ENCODE data around the gene MBD4. TPM values are rescaled to one million over a fixed set of nuclear protein-coding genes. Genes with fewer than 3 reads are reported as not detected.

Gene MBD4
- polyA plus RNA-seq, 1 donor (not counting 4 experiments of a cell fraction or from before 2014, with no cell fraction given): 35.0 TPM

DNA sequence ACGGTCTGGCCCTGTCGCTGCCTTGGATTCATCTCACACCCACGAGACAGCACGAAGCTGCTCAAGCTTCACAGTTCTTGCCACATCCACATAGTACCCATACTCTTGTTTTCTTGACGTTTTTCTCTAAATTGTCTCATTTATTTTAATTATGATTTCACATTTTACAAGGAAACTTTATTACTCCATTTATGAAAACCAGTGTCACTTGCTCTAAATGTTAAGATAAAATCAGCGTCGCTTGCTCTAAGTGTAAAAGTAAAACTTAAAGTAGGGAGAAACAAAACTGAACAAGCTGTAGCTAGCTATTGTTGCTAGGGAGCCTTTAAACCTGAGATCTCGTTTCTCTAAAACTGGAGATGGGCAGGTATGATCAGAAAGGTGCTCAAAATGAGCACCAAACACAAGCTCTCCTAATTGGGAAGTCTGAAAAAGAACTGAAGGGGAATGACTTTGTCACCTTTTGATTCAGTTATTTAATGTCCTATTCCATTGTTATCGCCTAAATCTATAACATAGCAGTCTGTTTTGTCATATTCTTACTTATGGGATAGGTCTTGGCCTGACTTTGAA is 956 bp upstream of the MBD4 start:
- peaks cover 18% of the 10 kb centered on the region for H3K79me2 ChIP-seq (ENCODE audit: control insufficient read depth, insufficient read depth, low read length)
- no peaks in the 10 kb centered on the region for H3K27me3 ChIP-seq (ENCODE audit: control insufficient read depth, extremely low read depth, insufficient read depth, low read length)
- DNase-seq (ENCODE audit: low read depth, low spot score): no peak
- H3K27ac ChIP-seq (ENCODE audit: control insufficient read depth, insufficient read depth, low read length): peak overlapping the region; percentile 87
- H4K20me1 ChIP-seq (ENCODE audit: control insufficient read depth, extremely low read depth, insufficient read depth, low read length): no peaks in the 10 kb centered on the region
- peak overlapping the region; percentile 93 for H3K9ac ChIP-seq (ENCODE audit: control insufficient read depth, extremely low read depth, insufficient read depth, low read length)
- H3K9me1 ChIP-seq (ENCODE audit: control insufficient read depth, extremely low read depth, insufficient read depth, low read length): no peaks in the 10 kb centered on the region
- H3K36me3 ChIP-seq (ENCODE audit: control insufficient read depth in 2 of 2, extremely low read depth in 1 of 2, insufficient read depth in 2 of 2, low read length in 2 of 2): peaks cover 5 to 8% of the 10 kb centered on the region in 2 experiments
- peak overlapping the region; percentile 80 for H2AFZ ChIP-seq (ENCODE audit: control insufficient read depth, low read length)
- TF ChIP-seq EZH2 (IDR thresholded peaks at IDR 0.05; ENCODE audit: low read length): no peak
- TF ChIP-seq, protein P1, sequence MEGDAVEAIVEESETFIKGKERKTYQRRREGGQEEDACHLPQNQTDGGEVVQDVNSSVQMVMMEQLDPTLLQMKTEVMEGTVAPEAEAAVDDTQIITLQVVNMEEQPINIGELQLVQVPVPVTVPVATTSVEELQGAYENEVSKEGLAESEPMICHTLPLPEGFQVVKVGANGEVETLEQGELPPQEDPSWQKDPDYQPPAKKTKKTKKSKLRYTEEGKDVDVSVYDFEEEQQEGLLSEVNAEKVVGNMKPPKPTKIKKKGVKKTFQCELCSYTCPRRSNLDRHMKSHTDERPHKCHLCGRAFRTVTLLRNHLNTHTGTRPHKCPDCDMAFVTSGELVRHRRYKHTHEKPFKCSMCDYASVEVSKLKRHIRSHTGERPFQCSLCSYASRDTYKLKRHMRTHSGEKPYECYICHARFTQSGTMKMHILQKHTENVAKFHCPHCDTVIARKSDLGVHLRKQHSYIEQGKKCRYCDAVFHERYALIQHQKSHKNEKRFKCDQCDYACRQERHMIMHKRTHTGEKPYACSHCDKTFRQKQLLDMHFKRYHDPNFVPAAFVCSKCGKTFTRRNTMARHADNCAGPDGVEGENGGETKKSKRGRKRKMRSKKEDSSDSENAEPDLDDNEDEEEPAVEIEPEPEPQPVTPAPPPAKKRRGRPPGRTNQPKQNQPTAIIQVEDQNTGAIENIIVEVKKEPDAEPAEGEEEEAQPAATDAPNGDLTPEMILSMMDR (optimal IDR thresholded peaks at IDR 0.05 in 1 of 3, IDR thresholded peaks at IDR 0.05 in 1 of 3, conservative IDR thresholded peaks at IDR 0.05 in 1 of 3; ENCODE audit: extremely low read depth in 1 of 3, insufficient read depth in 2 of 3, low read length in 3 of 3): no peak
- peak overlapping the region; percentile 93 for H3K4me2 ChIP-seq (ENCODE audit: control insufficient read depth, extremely low read depth, insufficient read depth, low read depth, low read length)
- dilution Hi-C loops (cut with MboI; ENCODE audit: extremely low pct_ligation_motif_present, low sequenced_read_pairs): no loop called here
- H3K4me3 ChIP-seq (ENCODE audit: control insufficient read depth in 2 of 3, extremely low read depth in 1 of 3, insufficient read depth in 2 of 3, low read depth in 1 of 3, low read length in 3 of 3): peak overlapping the region; percentile 80 to 96 (median 86)
- H3K4me1 ChIP-seq (ENCODE audit: control insufficient read depth, extremely low read depth, insufficient read depth, low read length): peaks cover 26% of the 10 kb centered on the region
- H3K9me3 ChIP-seq (ENCODE audit: control insufficient read depth, low read depth, low read length): no peaks in the 10 kb centered on the region
- FAIRE-seq: no peak

DNA sequence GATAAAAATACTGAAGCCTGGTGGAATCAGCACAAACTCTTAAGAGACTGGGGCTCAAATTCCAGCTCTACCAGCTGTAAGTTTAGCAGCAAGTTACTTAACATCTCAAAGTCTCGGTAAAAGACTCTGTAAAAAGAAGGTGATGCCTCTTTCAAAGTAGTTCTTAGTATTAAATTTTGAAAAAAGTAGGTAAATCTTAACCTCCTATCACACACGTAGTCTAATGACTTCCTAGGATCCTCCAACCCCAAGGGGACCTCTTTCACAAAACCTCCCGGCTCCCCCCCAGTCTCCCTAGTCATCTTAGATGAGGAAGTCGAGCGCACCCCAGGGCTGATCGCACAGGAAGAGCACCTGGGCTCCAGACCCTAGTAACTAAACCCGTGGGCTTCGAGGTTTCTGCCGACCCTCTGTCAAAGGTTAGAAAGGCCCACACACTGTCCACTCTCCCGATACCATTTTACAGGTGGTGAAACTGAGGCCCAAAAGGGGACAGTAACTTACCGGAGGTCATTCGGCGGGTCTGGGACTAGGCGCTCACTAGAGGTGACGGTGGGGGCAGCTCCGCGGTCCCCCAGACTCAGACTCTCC is 427 bp downstream of the MBD4 start:
- Histone ChIP-seq H3K4me3 (ENCODE audit: control insufficient read depth in 2 of 3, extremely low read depth in 1 of 3, insufficient read depth in 2 of 3, low read depth in 1 of 3, low read length in 3 of 3) (peak overlapping the region; percentile 69 to 96 (median 80)), H3K27ac (ENCODE audit: control insufficient read depth, insufficient read depth, low read length) (peak overlapping the region; percentile 83), H3K9me3 (ENCODE audit: control insufficient read depth, low read depth, low read length) (no peaks in the 10 kb centered on the region), H3K79me2 (ENCODE audit: control insufficient read depth, insufficient read depth, low read length) (peaks cover 20% of the 10 kb centered on the region), H3K36me3 (ENCODE audit: control insufficient read depth in 2 of 2, extremely low read depth in 1 of 2, insufficient read depth in 2 of 2, low read length in 2 of 2) (peaks cover 5 to 9% of the 10 kb centered on the region in 2 experiments), H3K4me1 (ENCODE audit: control insufficient read depth, extremely low read depth, insufficient read depth, low read length) (peaks cover 29% of the 10 kb centered on the region), H3K9me1 (ENCODE audit: control insufficient read depth, extremely low read depth, insufficient read depth, low read length) (no peaks in the 10 kb centered on the region), H2AFZ (ENCODE audit: control insufficient read depth, low read length) (peak overlapping the region; percentile 69), H3K27me3 (ENCODE audit: control insufficient read depth, extremely low read depth, insufficient read depth, low read length) (no peaks in the 10 kb centered on the region), H3K9ac (ENCODE audit: control insufficient read depth, extremely low read depth, insufficient read depth, low read length) (peak overlapping the region; percentile 93), H3K4me2 (ENCODE audit: control insufficient read depth, extremely low read depth, insufficient read depth, low read depth, low read length) (peak overlapping the region; percentile 89), H4K20me1 (ENCODE audit: control insufficient read depth, extremely low read depth, insufficient read depth, low read length) (no peaks in the 10 kb centered on the region)
- FAIRE-seq (no peak), DNase-seq (ENCODE audit: low read depth, low spot score) (no peak)
- dilution Hi-C loops (cut with MboI; ENCODE audit: extremely low pct_ligation_motif_present, low sequenced_read_pairs): no loop called here
- no peak for TF ChIP-seq EZH2 (IDR thresholded peaks at IDR 0.05; ENCODE audit: low read length)
- TF ChIP-seq, protein P1 (optimal IDR thresholded peaks at IDR 0.05 in 1 of 3, IDR thresholded peaks at IDR 0.05 in 1 of 3, conservative IDR thresholded peaks at IDR 0.05 in 1 of 3; ENCODE audit: extremely low read depth in 1 of 3, insufficient read depth in 2 of 3, low read length in 3 of 3): no peak
